Measurements from ENCODE around the gene ANKFY1. TPM values are rescaled to one million over a fixed set of nuclear protein-coding genes. Genes with fewer than 3 reads are reported as not detected.
A peak's percentile ranks its signal among the peaks of the same experiment; 100 is the strongest.

ANKFY1 gene
- total and polyA plus RNA-seq, 2 experiments from 2014 or later, result 18.6 to 32.8 TPM

GRCh38 chr17:4220655-4221054, 43.1 kb downstream of the ANKFY1 start:
- peak; percentile 69 for DNase-seq (ENCODE audit: low spot score)
- no peaks in the 10 kb centered on the region for H3K27me3 ChIP-seq
- peak overlapping the region; percentile 61 for H3K27ac ChIP-seq
- no peaks in the 10 kb centered on the region for H4K20me1 ChIP-seq (ENCODE audit: insufficient read depth, poor library complexity, severe bottlenecking)
- H3K9me2 ChIP-seq (replicated peaks; ENCODE audit: insufficient read depth), result no peaks in the 10 kb centered on the region
- no peak overlapping the region for H2AFZ ChIP-seq
- H3K79me2 ChIP-seq, result peaks cover 4% of the 10 kb centered on the region
- H3K4me3 ChIP-seq, result no peak overlapping the region
- no peaks in the 10 kb centered on the region for H3K36me3 ChIP-seq (replicated peaks; ENCODE audit: insufficient read depth, low read depth)
- WGBS (ENCODE audit: low lambda C conversion rate, missing lambda C conversion rate), result 36% methylated on average over 7 of the region's 7 CpGs
- no peak for TF ChIP-seq EZH2 (IDR thresholded peaks at IDR 0.05; ENCODE audit: borderline replicate concordance)
- no peak for TF ChIP-seq EZH2phosphoT487 (IDR thresholded peaks at IDR 0.05; ENCODE audit: low read depth, severe bottlenecking, unreplicated experiment)
- no peak for TF ChIP-seq CTCF (IDR thresholded peaks at IDR 0.05; ENCODE audit: poor library complexity)
- peaks cover 14% of the 10 kb centered on the region for H3K4me1 ChIP-seq (ENCODE audit: insufficient read depth)
- peak overlapping the region; percentile 33 for H3K4me2 ChIP-seq
- H3K9me3 ChIP-seq (ENCODE audit: low read depth), result no peaks in the 10 kb centered on the region

GRCh38 chr17:4219241-4219640, 44.5 kb downstream of the ANKFY1 start:
- no peak overlapping the region for H2AFZ ChIP-seq
- peaks cover 5% of the 10 kb centered on the region for H3K79me2 ChIP-seq
- H3K27me3 ChIP-seq, result no peaks in the 10 kb centered on the region
- peak overlapping the region; percentile 61 for H3K27ac ChIP-seq
- DNase-seq (ENCODE audit: low spot score), result no peak
- no peaks in the 10 kb centered on the region for H3K36me3 ChIP-seq (replicated peaks; ENCODE audit: insufficient read depth, low read depth)
- H3K4me2 ChIP-seq, result no peak overlapping the region
- no peaks in the 10 kb centered on the region for H4K20me1 ChIP-seq (ENCODE audit: insufficient read depth, poor library complexity, severe bottlenecking)
- H3K4me3 ChIP-seq, result no peak overlapping the region
- H3K9me2 ChIP-seq (replicated peaks; ENCODE audit: insufficient read depth), result no peaks in the 10 kb centered on the region
- 86% methylated on average over 3 of the region's 3 CpGs for WGBS (ENCODE audit: low lambda C conversion rate, missing lambda C conversion rate)
- no peaks in the 10 kb centered on the region for H3K9me3 ChIP-seq (ENCODE audit: low read depth)
- no peak for TF ChIP-seq EZH2phosphoT487 (IDR thresholded peaks at IDR 0.05; ENCODE audit: low read depth, severe bottlenecking, unreplicated experiment)
- TF ChIP-seq EZH2 (IDR thresholded peaks at IDR 0.05; ENCODE audit: borderline replicate concordance), result no peak
- TF ChIP-seq CTCF (IDR thresholded peaks at IDR 0.05; ENCODE audit: poor library complexity), result no peak
- H3K4me1 ChIP-seq (ENCODE audit: insufficient read depth), result peaks cover 14% of the 10 kb centered on the region

- WGBS (ENCODE audit: low lambda C conversion rate, missing lambda C conversion rate), result 90% methylated on average over 6 of the region's 6 CpGs
- TF ChIP-seq EZH2 (IDR thresholded peaks at IDR 0.05; ENCODE audit: borderline replicate concordance) (no peak), EZH2phosphoT487 (IDR thresholded peaks at IDR 0.05; ENCODE audit: low read depth, severe bottlenecking, unreplicated experiment) (no peak), CTCF (IDR thresholded peaks at IDR 0.05; ENCODE audit: poor library complexity) (no peak)
These were observed 47.8 kb downstream of the ANKFY1 start for GRCh38 chr17:4215882-4216570.

More at GRCh38 chr17:4215882-4216570, 47.8 kb downstream of the ANKFY1 start:
- Histone ChIP-seq H3K4me1 (ENCODE audit: insufficient read depth) (peaks cover 11% of the 10 kb centered on the region), H3K79me2 (peaks cover 12% of the 10 kb centered on the region), H3K27me3 (no peaks in the 10 kb centered on the region), H2AFZ (no peak overlapping the region), H3K9me3 (ENCODE audit: low read depth) (no peaks in the 10 kb centered on the region), H3K36me3 (replicated peaks; ENCODE audit: insufficient read depth, low read depth) (no peaks in the 10 kb centered on the region), H3K9me2 (replicated peaks; ENCODE audit: insufficient read depth) (no peaks in the 10 kb centered on the region), H3K27ac (no peak overlapping the region), H3K4me2 (no peak overlapping the region), H4K20me1 (ENCODE audit: insufficient read depth, poor library complexity, severe bottlenecking) (no peaks in the 10 kb centered on the region), H3K4me3 (no peak overlapping the region)
- DNase-seq (ENCODE audit: low spot score), result no peak

Measured in hepatocyte (in vitro differentiated cells).